T-helper 2 cell treated with Interferon-gamma antibody and Interleukin-4, amounts not matched to agents 100 ng/mL and 5 ng/mL, for 36 hours (primary cell): ENCODE results near the gene AQP5. TPM values are rescaled to one million over a fixed set of nuclear protein-coding genes. Genes with fewer than 3 reads are reported as not detected.

Experiments
- total RNA-seq: library from RNA; stranded (reverse); gene quantifications from 2 replicates; pipeline ENCODE4 v1.2.3, GENCODE V29; 2022

The AQP5 gene
- total RNA-seq, 1 donor from 2014 or later: not detected

Other genes with a start within 250 kb of the AQP5 start
- 442 and 445 TPM in 2 replicates for gene TMBIM6, start 220.3 kb upstream of the AQP5 start, total RNA-seq
- 2.3 and 2.4 TPM in 2 replicates for gene NCKAP5L, start 133.5 kb upstream of the AQP5 start, total RNA-seq
- gene BCDIN3D, start 118.8 kb upstream of the AQP5 start, total RNA-seq: 5.7 and 5.9 TPM in 2 replicates
- 0.18 and 0.27 TPM in 2 replicates for gene FAIM2, start 58.0 kb upstream of the AQP5 start, total RNA-seq
- not detected in 2 replicates for gene AQP2, start 11.1 kb upstream of the AQP5 start, total RNA-seq
- gene AQP6, start 11.1 kb downstream of the AQP5 start, total RNA-seq: not detected in 2 replicates
- gene RACGAP1, start 63.6 kb downstream of the AQP5 start, total RNA-seq: 144 and 145 TPM in 2 replicates
- 7.5 and 8.5 TPM in 2 replicates for gene ASIC1, start 95.7 kb downstream of the AQP5 start, total RNA-seq
- 75.3 and 86.2 TPM in 2 replicates for gene SMARCD1, start 123.5 kb downstream of the AQP5 start, total RNA-seq
- 0.41 and 0.70 TPM in 2 replicates for gene GPD1, start 142.1 kb downstream of the AQP5 start, total RNA-seq
- gene COX14, start 150.4 kb downstream of the AQP5 start, total RNA-seq: 41.1 and 41.4 TPM in 2 replicates
- 67.9 and 69.0 TPM in 2 replicates for gene CERS5, start 205.5 kb downstream of the AQP5 start, total RNA-seq